Keratinocyte (primary cell): Measurements from ENCODE around the gene CALHM5.

ENCODE experiments used
- CTCF ChIP-seq, 3 experiments: IDR thresholded peaks in 1 of 3; conservative IDR thresholded peaks in 1 of 3; optimal IDR thresholded peaks in 1 of 3; 2 replicates in 2 of 3; 3 replicates in 1 of 3; pipeline versions ENCODE3 to v1.5.1; 2011; ENCODE audit warnings: low read length in 3 of 3, mild to moderate bottlenecking in 3 of 3, moderate library complexity in 2 of 3, control low read depth in 1 of 3, inconsistent platforms in 1 of 3; ENCODE audit not compliant: insufficient read depth in 2 of 3; ENCODE audit errors: extremely low read depth in 1 of 3
- EZH2 ChIP-seq: IDR thresholded peaks from one replicate; pipeline ENCODE4 v1.6.1; 2012; ENCODE audit warnings: inconsistent platforms, mild to moderate bottlenecking, low read length, moderate library complexity

GRCh38 chr6:116492331-116493067 is 18.9 kb upstream of the CALHM5 start:
- TF ChIP-seq CTCF (optimal IDR thresholded peaks at IDR 0.05 in 1 of 3, IDR thresholded peaks at IDR 0.05 in 1 of 3, conservative IDR thresholded peaks at IDR 0.05 in 1 of 3; ENCODE audit: extremely low read depth in 1 of 3, insufficient read depth in 2 of 3, low read length in 3 of 3) (no peak), EZH2 (no peak)
